Measurements from ENCODE around the gene PAAF1. TPM values are rescaled to one million over a fixed set of nuclear protein-coding genes. Genes with fewer than 3 reads are reported as not detected.
A peak's percentile ranks its signal among the peaks of the same experiment; 100 is the strongest.

The PAAF1 gene
- total and polyA plus RNA-seq, 12 donors: 14.2 to 55.9 (median 28.0) TPM

GRCh38 chr11:73838443-73839122, 38.2 kb upstream of the PAAF1 start:
- Histone ChIP-seq H3K36me3 (replicated peaks in 1 of 2) (no peaks in the 10 kb centered on the region), H3K4me1 (replicated peaks in 1 of 2) (no peaks in the 10 kb centered on the region), H3K27ac (no peak overlapping the region), H3K4me3 (no peak overlapping the region), H3K27me3 (no peaks in the 10 kb centered on the region), H3K9me3 (replicated peaks in 1 of 3) (no peaks in the 10 kb centered on the region)
- intact Hi-C loops (cut with DNase I): no loop called here
- peak in 1 of 7 donors; percentile 14 for DNase-seq
- TF ChIP-seq POLR2A (IDR thresholded peaks at IDR 0.05) (no peak), CTCF (IDR thresholded peaks at IDR 0.05) (no peak)
- WGBS, 4 donors: 66 to 77% (median 72%) methylated on average over 3 of the region's 3 CpGs

- Histone ChIP-seq H3K4me3 (no peak overlapping the region), H3K27me3 (no peaks in the 10 kb centered on the region), H3K27ac (no peak overlapping the region), H3K36me3 (replicated peaks in 1 of 2) (peaks cover 0 to 5% of the 10 kb centered on the region in 2 donors), H3K4me1 (replicated peaks in 1 of 2) (no peaks in the 10 kb centered on the region), H3K9me3 (replicated peaks in 1 of 3) (no peaks in the 10 kb centered on the region)
- intact Hi-C loops (cut with DNase I): no loop called here
- TF ChIP-seq POLR2A (IDR thresholded peaks at IDR 0.05) (no peak), CTCF (IDR thresholded peaks at IDR 0.05) (no peak)
- DNase-seq: no peak
Measured at GRCh38 chr11:73839123-73839457, 37.7 kb upstream of the PAAF1 start.

GRCh38 chr11:73851046-73851764, 25.6 kb upstream of the PAAF1 start:
- Histone ChIP-seq H3K27ac (no peak overlapping the region), H3K27me3 (no peaks in the 10 kb centered on the region), H3K36me3 (replicated peaks in 1 of 2) (peaks cover 0 to 9% of the 10 kb centered on the region in 2 donors), H3K9me3 (replicated peaks in 1 of 3) (no peaks in the 10 kb centered on the region), H3K4me1 (replicated peaks in 1 of 2) (no peaks in the 10 kb centered on the region), H3K4me3 (no peak overlapping the region)
- 89 to 91% (median 90%) methylated on average over 3 of the region's 3 CpGs for WGBS, 4 donors
- DNase-seq: no peak
- intact Hi-C loops (cut with DNase I): no loop called here
- no peak for TF ChIP-seq CTCF (IDR thresholded peaks at IDR 0.05)
- TF ChIP-seq POLR2A (IDR thresholded peaks at IDR 0.05): no peak

GRCh38 chr11:73852049-73852448, 24.8 kb upstream of the PAAF1 start:
- Histone ChIP-seq H3K36me3 (replicated peaks in 1 of 2) (peaks cover 0 to 9% of the 10 kb centered on the region in 2 donors), H3K9me3 (replicated peaks in 1 of 3) (no peaks in the 10 kb centered on the region), H3K4me3 (no peak overlapping the region), H3K27me3 (no peaks in the 10 kb centered on the region), H3K27ac (no peak overlapping the region), H3K4me1 (replicated peaks in 1 of 2) (no peaks in the 10 kb centered on the region)
- 93 to 97% (median 95%) methylated on average over 3 of the region's 3 CpGs for whole genome bisulfite sequencing, 4 donors
- intact Hi-C loops (cut with DNase I): no loop called here
- no peak for DNase-seq
- TF ChIP-seq CTCF (IDR thresholded peaks at IDR 0.05) (no peak), POLR2A (IDR thresholded peaks at IDR 0.05) (no peak)
